Measurements from ENCODE around the gene ANKRD13A. TPM values are rescaled to one million over a fixed set of nuclear protein-coding genes. Genes with fewer than 3 reads are reported as not detected.

ANKRD13A gene
- total and polyA plus RNA-seq, 11 donors = 8.4 to 80.6 (median 24.4) TPM

GRCh38 chr12:110002676-110003515 lies 3.7 kb downstream of the ANKRD13A start:
- H3K4me3 ChIP-seq = no peak overlapping the region
- H3K4me1 ChIP-seq = peaks cover 0 to 39% (median 15%) of the 10 kb centered on the region in 12 donors
- H3K9me3 ChIP-seq = peaks cover 0 to 17% (median 0%) of the 10 kb centered on the region in 12 donors
- no peak overlapping the region for H3K27ac ChIP-seq
- 76 to 86% (median 84%) methylated on average over 4 to 8 of the region's 8 CpGs for WGBS, 4 donors
- peaks cover 0 to 13% (median 0%) of the 10 kb centered on the region in 9 donors for H3K36me3 ChIP-seq
- DNase-seq (no peak), ATAC-seq (no peak)
- intact Hi-C loops (cut with DNase I) = no loop called here
- no peaks in the 10 kb centered on the region for H3K27me3 ChIP-seq
- TF ChIP-seq, protein P1, sequence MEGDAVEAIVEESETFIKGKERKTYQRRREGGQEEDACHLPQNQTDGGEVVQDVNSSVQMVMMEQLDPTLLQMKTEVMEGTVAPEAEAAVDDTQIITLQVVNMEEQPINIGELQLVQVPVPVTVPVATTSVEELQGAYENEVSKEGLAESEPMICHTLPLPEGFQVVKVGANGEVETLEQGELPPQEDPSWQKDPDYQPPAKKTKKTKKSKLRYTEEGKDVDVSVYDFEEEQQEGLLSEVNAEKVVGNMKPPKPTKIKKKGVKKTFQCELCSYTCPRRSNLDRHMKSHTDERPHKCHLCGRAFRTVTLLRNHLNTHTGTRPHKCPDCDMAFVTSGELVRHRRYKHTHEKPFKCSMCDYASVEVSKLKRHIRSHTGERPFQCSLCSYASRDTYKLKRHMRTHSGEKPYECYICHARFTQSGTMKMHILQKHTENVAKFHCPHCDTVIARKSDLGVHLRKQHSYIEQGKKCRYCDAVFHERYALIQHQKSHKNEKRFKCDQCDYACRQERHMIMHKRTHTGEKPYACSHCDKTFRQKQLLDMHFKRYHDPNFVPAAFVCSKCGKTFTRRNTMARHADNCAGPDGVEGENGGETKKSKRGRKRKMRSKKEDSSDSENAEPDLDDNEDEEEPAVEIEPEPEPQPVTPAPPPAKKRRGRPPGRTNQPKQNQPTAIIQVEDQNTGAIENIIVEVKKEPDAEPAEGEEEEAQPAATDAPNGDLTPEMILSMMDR (IDR thresholded peaks at IDR 0.05) = no peak
- TF ChIP-seq POLR2A (IDR thresholded peaks at IDR 0.05) = no peak

- Histone ChIP-seq H3K36me3 (peaks cover 0 to 13% (median 0%) of the 10 kb centered on the region in 9 donors), H3K4me3 (no peak overlapping the region), H3K9me3 (peaks cover 0 to 17% (median 0%) of the 10 kb centered on the region in 12 donors), H3K27me3 (no peaks in the 10 kb centered on the region), H3K4me1 (peaks cover 0 to 32% (median 9%) of the 10 kb centered on the region in 12 donors), H3K27ac (no peak overlapping the region)
- 88 to 91% (median 89%) methylated on average over 4 of the region's 4 CpGs for WGBS, 4 donors
- intact Hi-C loops (cut with DNase I) = no loop called here
- DNase-seq (no peak), ATAC-seq (no peak)
- TF ChIP-seq, protein P1 (IDR thresholded peaks at IDR 0.05) = no peak
- no peak for TF ChIP-seq POLR2A (IDR thresholded peaks at IDR 0.05)
These were observed 5.4 kb downstream of the ANKRD13A start for GRCh38 chr12:110004598-110004997.

DNA sequence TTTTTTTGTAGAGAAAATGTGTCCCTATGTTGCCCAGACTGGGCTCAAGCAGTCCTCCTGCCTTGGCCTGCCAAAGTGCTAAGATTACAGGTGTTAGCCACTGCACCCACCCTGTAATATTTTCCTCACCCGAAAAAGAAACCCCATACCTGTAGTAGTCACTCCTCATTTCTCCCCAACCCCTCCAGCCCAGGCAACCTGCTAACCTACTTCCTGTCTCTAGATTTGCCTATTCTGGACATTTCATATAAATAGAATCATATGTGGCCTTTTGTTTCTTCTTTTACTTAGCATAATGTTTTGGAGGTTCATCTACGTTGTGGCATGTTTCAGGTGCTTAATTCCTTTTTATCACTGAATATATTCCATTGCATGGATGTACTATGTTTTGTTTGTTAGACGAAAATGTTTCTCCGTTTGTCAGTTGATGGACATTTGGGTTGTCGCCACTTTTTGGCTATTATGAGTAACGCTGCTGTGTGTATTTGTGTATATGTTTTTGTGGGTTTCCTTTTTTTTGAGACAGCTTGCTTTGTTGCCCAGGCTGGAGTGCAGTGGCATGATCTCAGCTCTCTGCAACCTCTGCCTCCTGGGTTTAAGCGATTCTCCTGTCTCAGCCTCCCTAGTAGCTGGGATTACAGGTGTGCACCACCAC lies 6.2 kb downstream of the ANKRD13A start:
- Histone ChIP-seq H3K27me3 (no peaks in the 10 kb centered on the region), H3K4me1 (peaks cover 0 to 23% (median 6%) of the 10 kb centered on the region in 12 donors), H3K27ac (no peak overlapping the region), H3K36me3 (peaks cover 0 to 13% (median 0%) of the 10 kb centered on the region in 9 donors), H3K4me3 (no peak overlapping the region), H3K9me3 (peaks cover 0 to 17% (median 0%) of the 10 kb centered on the region in 12 donors)
- DNase-seq = no peak
- intact Hi-C loops (cut with DNase I) = no loop called here
- TF ChIP-seq, protein P1 (IDR thresholded peaks at IDR 0.05) = no peak
- TF ChIP-seq POLR2A (IDR thresholded peaks at IDR 0.05) = no peak
- ATAC-seq = no peak
- WGBS, 4 donors = 93 to 96% (median 95%) methylated on average over 7 of the region's 7 CpGs

GRCh38 chr12:110006115-110006514 lies 6.9 kb downstream of the ANKRD13A start:
- peaks cover 0 to 17% (median 0%) of the 10 kb centered on the region in 12 donors for H3K9me3 ChIP-seq
- no peak for TF ChIP-seq POLR2A (IDR thresholded peaks at IDR 0.05)
- TF ChIP-seq, protein P1 (IDR thresholded peaks at IDR 0.05) = no peak
- ATAC-seq (no peak), DNase-seq (no peak)
- H3K4me1 ChIP-seq = peaks cover 0 to 18% (median 2%) of the 10 kb centered on the region in 12 donors
- H3K36me3 ChIP-seq = peaks cover 0 to 13% (median 0%) of the 10 kb centered on the region in 9 donors
- 97 to 100% (median 99%) methylated on average over 4 of the region's 4 CpGs for WGBS, 4 donors
- H3K27me3 ChIP-seq = no peaks in the 10 kb centered on the region
- intact Hi-C loops (cut with DNase I) = no loop called here
- no peak overlapping the region for H3K4me3 ChIP-seq
- H3K27ac ChIP-seq = no peak overlapping the region
